Loucy (cell line): Measurements from ENCODE around the gene QPCTL.
"Not testable (repeated sequence)": the region's sequence is repeated elsewhere in the genome, so short reads cannot be mapped to it uniquely, and the experiment has no call there.

ENCODE experiments used
- EZH2phosphoT487 ChIP-seq: fragments of 200-600 bp; IDR thresholded peaks from 2 replicates; pipeline ENCODE4 v1.6.1; 2018; ENCODE audit warnings: antibody characterized with exemption, mild to moderate bottlenecking, moderate library complexity, borderline replicate concordance
- TF ChIP-seq, protein P1 (sequence below): fragments of 200-600 bp; sonication (generic); conservative IDR thresholded peaks from 2 replicates; pipeline ENCODE4 v1.5.1; 2014; ENCODE audit warnings: mild to moderate bottlenecking, antibody characterized with exemption, low read length

DNA sequence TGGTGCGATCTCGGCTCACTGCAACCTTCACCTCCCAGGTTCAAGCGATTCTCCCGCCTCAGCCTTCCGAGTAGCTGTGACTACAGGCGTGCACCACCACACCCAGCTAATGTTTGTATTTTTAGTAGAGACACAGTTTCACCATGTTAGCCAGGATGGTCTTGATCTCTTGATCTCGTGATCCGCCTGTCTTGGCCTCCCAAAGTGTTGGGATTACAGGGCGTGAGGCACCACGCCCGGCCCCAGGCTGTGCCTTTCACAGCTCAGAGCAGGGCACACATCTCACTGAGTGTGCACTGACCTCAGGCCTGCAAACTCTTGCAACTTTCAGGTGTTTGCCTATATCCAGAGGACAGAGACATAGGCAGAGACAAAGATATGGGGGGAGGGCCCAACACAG is 7.4 kb upstream of the QPCTL start:
- TF ChIP-seq, protein P1, sequence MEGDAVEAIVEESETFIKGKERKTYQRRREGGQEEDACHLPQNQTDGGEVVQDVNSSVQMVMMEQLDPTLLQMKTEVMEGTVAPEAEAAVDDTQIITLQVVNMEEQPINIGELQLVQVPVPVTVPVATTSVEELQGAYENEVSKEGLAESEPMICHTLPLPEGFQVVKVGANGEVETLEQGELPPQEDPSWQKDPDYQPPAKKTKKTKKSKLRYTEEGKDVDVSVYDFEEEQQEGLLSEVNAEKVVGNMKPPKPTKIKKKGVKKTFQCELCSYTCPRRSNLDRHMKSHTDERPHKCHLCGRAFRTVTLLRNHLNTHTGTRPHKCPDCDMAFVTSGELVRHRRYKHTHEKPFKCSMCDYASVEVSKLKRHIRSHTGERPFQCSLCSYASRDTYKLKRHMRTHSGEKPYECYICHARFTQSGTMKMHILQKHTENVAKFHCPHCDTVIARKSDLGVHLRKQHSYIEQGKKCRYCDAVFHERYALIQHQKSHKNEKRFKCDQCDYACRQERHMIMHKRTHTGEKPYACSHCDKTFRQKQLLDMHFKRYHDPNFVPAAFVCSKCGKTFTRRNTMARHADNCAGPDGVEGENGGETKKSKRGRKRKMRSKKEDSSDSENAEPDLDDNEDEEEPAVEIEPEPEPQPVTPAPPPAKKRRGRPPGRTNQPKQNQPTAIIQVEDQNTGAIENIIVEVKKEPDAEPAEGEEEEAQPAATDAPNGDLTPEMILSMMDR, result not testable (repeated sequence)
- not testable (repeated sequence) for TF ChIP-seq EZH2phosphoT487
